Mucosa of descending colon (tissue), 3 donors: ENCODE results near the gene RASL12. TPM values are rescaled to one million over a fixed set of nuclear protein-coding genes. Genes with fewer than 3 reads are reported as not detected.
A peak's percentile ranks its signal among the peaks of the same experiment; 100 is the strongest.

Experiments
- ATAC-seq: fragments of 200-7000 bp; cut with Tn5 transposase; one replicate; pipeline ENCODE4 v1.9.1; 2020; ENCODE audit warnings: mild to moderate bottlenecking, moderate library complexity
- DNase-seq, 3 donors: peaks; one replicate each; pipeline ENCODE4 v3.0.0-alpha.2; 2020
- H3K36me3 ChIP-seq: fragments of 200-600 bp; one replicate; pipeline ENCODE4 v1.8.0; 2021; ENCODE audit warnings: low read depth, mild to moderate bottlenecking
- H3K4me1 ChIP-seq: fragments of 200-600 bp; one replicate; pipeline ENCODE4 v1.8.0; 2021; ENCODE audit warnings: low read depth, mild to moderate bottlenecking
- H3K4me3 ChIP-seq: fragments of 200-600 bp; one replicate; pipeline ENCODE4 v1.8.0; 2021; ENCODE audit warnings: mild to moderate bottlenecking
- H3K9me3 ChIP-seq: fragments of 200-600 bp; one replicate; pipeline ENCODE4 v1.8.0; 2021; ENCODE audit warnings: mild to moderate bottlenecking
- CTCF ChIP-seq: fragments of 200-600 bp; IDR thresholded peaks from one replicate; pipeline ENCODE4 v1.8.0; 2022; ENCODE audit warnings: antibody characterized with exemption, mild to moderate bottlenecking
- intact Hi-C, 2 donors: fragments of 100-400 bp; cut with DNase I in 1 of 2; cut with micrococcal nuclease in 1 of 2; formaldehyde crosslinking; loops; one replicate each; pipeline versions ENCODE4 v1.11.0 to v1.11.1; 2022; cut with DNase I, micrococcal nuclease
- total RNA-seq, 3 donors: library from RNA; stranded (reverse); fragmentation: NEBNext Ultra II Directional in 2 of 3; extraction: Animal tissue kit (Norgen Biotek cat#: 25700) in 2 of 3; gene quantifications; one replicate each; pipeline versions ENCODE4 v1.2.1 to v1.2.4, GENCODE V29; 2021 to 2023
- donor health status: DM: no; HTN: no; CAD: no; lungs with moderate emphysema.
- donor health status: DM: no; HTN: no; CAD: no.
- donor health status: DM: no; HTN: yes; CAD: no.

The RASL12 gene
- total RNA-seq, 3 donors from 2014 or later = 2.7 to 29.7 (median 8.4) TPM

- TF ChIP-seq CTCF = no peak
- no peaks in the 10 kb centered on the region for H3K9me3 ChIP-seq
- ATAC-seq = no peak
- H3K36me3 ChIP-seq = no peaks in the 10 kb centered on the region
- H3K4me1 ChIP-seq = peaks cover 13% of the 10 kb centered on the region
- intact Hi-C loops = loop anchor here in 1 of 2 donors (10.0 kb wide), 1 partner anchor 46 kb away; no protein-coding TSS in a partner anchor
- H3K4me3 ChIP-seq = no peak overlapping the region
- no peak for DNase-seq
These were observed 29.4 kb downstream of the RASL12 start for GRCh38 chr15:65038428-65038827.

GRCh38 chr15:65037309-65037708 is 30.5 kb downstream of the RASL12 start:
- peak; percentile 46 for ATAC-seq
- H3K9me3 ChIP-seq = no peaks in the 10 kb centered on the region
- no peak overlapping the region for H3K4me3 ChIP-seq
- no peaks in the 10 kb centered on the region for H3K36me3 ChIP-seq
- DNase-seq = no peak
- H3K4me1 ChIP-seq = peaks cover 12% of the 10 kb centered on the region
- TF ChIP-seq CTCF = no peak
- intact Hi-C loops = loop anchor here in 1 of 2 donors (10.0 kb wide), 1 partner anchor 47 kb away; no protein-coding TSS in a partner anchor

- Histone ChIP-seq H3K36me3 (no peaks in the 10 kb centered on the region), H3K4me3 (no peak overlapping the region), H3K9me3 (no peaks in the 10 kb centered on the region), H3K4me1 (peaks cover 8% of the 10 kb centered on the region)
- no peak for DNase-seq
- ATAC-seq = no peak
- no peak for TF ChIP-seq CTCF
- intact Hi-C loops = loop anchor here in 1 of 2 donors (10.0 kb wide), 1 partner anchor 50 kb away; no protein-coding TSS in a partner anchor
These were observed 33.1 kb downstream of the RASL12 start for GRCh38 chr15:65034719-65035118.

DNA sequence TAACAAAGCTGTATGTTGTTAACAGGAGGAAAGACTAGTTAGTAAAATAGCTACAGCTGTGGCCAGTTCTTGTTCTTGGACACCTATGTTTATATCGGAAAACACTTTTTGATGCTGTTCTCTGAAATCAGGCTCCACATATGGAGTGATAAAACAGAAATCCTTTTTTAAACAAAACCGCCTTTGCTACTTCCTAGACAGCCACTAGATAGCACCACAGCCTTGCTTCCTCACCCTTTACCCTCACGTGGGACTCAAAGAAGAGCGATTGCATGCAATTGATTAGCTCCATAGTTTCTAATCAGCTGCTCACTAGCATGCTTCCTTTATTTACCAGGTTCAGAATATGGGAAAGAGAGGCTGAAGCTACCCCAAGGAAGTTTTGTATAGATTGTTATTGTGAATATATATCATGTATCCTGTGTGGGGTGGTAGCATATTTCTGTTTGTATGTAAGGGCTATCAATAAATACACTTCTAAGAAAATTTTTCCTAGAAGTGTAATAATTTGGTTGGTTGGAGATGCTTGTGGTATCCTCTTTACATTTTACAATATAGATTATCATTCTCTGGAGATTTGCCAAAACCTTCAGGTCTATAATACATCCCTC is 34.0 kb downstream of the RASL12 start:
- intact Hi-C loops = loop anchor here (2.0 to 10.0 kb wide), 2 partner anchors 45 to 51 kb away; no protein-coding TSS in a partner anchor
- ATAC-seq = peak; percentile 47

GRCh38 chr15:65032801-65033537 is 34.8 kb downstream of the RASL12 start:
- peak; percentile 78 for TF ChIP-seq CTCF
- no peaks in the 10 kb centered on the region for H3K9me3 ChIP-seq
- ATAC-seq = peak; percentile 84
- DNase-seq = peak; percentile 72 to 82 (median 81)
- intact Hi-C loops = loop anchor here (2.0 to 10.0 kb wide), 2 partner anchors 46 to 52 kb away; no protein-coding TSS in a partner anchor
- H3K36me3 ChIP-seq = no peaks in the 10 kb centered on the region
- no peak overlapping the region for H3K4me3 ChIP-seq
- H3K4me1 ChIP-seq = peaks cover 14% of the 10 kb centered on the region

More for the DNA sequence above, 34.0 kb downstream of the RASL12 start:
- DNase-seq = peak in 1 of 3 donors; percentile 58
- Histone ChIP-seq H3K4me3 (no peak overlapping the region), H3K4me1 (peaks cover 8% of the 10 kb centered on the region), H3K36me3 (no peaks in the 10 kb centered on the region), H3K9me3 (no peaks in the 10 kb centered on the region)
- TF ChIP-seq CTCF = peak; percentile 20
